ENCODE measurements around the gene OTOP3.

OTOP3 gene

DNA sequence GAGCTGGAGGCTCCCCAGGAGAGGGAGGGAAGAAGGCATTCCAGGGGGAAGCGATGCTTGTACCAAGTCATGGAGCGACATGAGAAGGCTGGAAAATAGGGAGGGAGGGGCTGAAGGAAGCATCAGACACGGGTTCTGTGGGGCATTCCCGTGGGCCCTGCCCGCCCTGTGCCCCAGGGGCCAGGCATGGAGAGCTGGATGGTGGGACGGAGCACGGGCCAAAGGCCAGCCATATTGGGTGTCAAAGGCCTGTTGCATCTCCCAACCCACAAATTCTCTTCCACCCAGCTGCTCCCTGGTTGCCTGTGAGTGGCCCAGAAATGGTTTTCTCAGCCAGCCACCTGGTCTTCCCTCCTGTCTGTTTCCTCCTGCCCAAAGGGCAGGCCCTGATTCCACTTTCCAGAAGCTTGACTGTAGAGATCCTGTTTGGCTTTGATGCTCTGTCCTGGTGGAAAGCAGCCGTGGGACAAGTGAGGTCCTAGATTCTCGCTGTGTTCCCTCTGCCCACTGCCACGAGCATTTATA, 54.9 kb downstream of the OTOP3 start:
- no peak for DNase-seq

DNA sequence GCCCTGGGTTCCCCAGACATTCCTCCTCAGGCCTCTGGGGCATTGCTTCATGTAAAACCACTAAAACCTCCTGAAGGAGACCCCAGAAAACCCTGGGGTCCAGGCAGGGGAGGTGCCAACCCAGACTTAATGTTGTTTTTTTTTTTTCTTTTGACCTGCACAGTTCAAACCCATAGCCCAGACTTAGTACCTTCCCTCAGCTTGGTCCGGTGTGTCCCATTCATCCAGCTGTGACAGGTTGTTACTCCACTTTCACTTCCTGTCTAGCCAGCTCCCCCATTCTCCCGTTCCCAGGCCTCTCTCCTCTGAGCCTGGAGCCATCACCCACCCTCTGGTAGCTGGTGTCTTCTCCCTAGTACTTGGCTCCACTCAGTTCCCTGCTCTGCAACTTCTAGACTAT, 56.5 kb downstream of the OTOP3 start:
- no peak for DNase-seq

DNA sequence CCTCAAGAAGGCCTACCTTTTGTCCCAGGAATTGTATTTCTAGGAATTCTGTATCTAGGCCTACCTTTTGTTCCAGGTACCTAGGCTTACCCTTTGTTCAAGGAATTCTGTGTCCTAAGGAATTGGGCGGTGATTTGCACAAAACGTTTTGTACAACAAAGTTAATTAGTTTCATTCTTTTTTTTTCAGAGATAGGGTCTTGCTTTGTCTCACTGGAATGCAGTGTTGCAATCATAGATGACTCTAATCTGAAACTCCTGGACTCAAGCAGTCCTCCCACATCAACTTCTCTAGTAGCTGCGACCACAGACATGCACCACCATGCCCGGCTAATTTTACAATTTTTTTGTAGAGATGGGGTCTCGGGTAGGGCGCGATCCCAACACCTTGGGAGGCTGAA, 58.7 kb downstream of the OTOP3 start:
- no peak for DNase-seq

DNA sequence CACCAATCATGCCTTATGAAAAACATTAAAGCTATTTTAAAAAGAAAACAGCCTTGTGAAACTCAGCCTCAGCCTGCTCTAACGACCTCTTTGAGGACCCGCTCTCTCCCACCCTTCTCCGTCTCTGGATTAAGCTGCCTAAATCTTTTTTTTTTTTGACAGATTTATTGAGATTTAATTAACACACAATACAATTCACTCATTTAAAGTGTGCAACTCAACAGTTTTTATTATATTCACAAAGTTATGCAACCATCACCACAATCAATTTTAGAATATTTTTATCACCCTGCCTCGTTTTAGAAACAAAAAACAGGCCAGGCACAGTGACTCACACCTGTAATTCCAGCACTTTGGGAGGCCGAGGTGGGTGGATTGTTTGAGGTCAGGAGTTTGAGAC, 60.1 kb downstream of the OTOP3 start:
- DNase-seq: no peak

DNA sequence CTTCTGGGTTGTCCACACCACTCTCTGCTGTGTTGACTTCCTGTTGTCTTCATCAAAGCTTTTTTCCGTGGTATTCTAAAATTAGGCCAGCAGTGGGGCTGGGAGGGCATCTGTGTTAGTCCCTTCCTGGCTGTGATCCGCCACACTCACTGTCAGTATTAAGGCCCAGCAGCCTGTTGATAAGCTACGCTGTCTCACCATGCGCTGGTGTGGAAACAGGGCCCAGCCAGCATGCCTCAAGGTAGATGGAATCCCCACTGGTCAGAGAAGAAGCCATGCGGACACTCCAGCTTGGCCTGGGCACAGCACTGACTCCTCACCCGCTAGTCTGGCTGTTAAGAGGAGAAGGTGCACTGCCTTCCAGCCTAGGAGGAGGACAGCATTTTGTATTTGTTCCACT, 63.1 kb downstream of the OTOP3 start:
- no peak for DNase-seq

DNA sequence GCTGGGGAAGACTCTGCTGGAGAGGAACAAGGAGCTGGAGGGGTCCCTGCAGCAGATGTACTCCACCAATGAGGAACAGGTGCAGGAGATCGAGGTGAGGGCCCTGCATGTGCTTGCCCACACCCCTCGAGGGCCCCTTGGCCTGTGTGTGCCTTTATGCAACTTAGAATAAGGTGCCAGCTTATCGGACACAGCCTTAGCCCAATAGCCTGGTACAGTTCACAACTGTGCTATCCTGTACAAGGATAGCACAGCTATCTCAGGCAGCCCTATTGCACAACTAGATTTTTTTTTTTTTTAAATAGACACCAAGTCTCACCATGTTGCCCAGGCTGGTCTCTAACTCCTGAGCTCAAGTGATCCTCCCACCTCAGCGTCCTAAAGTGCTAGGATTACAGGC, 63.8 kb downstream of the OTOP3 start:
- DNase-seq: no peak

All from amniotic stem cell (primary cell).